Measurements from ENCODE around the gene SIRPG.

DNA sequence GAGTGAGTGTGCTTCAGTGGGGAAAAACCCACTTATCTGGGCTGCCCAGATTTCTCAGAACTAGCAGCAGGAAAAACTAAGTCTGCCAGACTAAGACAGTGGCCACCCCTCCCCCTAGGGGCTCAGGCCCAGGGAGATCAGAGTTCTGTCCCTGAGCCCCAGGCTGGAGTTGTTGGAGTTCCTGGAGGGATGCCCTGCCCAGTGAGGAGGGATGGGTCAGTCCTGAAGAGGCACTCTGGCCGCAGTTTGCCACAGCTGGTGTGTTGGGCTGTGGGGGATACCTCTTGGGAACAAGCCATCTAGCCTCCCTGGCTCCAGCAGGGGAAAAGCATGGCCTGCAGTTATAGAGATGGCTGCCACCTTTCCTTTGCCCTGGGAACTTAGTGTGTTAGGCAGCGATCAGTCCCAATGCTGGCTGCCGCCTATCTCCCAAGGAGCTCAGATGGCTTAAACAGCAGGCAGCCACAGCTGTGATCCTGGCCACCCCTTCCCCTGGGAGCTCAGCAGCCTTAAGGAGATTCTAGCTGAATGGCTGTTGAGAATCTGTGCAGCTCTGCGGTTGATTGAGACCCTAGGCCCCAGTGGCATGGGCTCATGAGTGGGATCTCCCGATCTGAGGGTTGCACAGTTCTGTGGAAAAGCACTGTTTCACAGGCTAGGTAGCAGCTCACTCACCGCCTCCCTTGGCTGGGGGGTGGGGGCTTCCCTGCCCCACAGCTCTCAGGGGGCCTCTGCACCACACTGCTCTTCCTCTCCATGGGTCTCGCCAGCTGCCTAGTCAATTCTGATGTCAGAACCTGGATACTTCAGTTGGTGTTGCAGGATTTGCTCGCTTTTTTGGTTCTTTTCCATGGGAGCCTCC is 13.2 kb downstream of the SIRPG start:
- TF ChIP-seq ZNF670 (CRISPR knock-in tag; IDR thresholded peaks at IDR 0.05; ENCODE audit: borderline replicate concordance) (no peak), ERF (CRISPR knock-in tag; IDR thresholded peaks at IDR 0.05) (no peak), CEBPB (IDR thresholded peaks at IDR 0.05; ENCODE audit: borderline replicate concordance, low read depth, low read length) (no peak)
- TF ChIP-seq, protein P1, sequence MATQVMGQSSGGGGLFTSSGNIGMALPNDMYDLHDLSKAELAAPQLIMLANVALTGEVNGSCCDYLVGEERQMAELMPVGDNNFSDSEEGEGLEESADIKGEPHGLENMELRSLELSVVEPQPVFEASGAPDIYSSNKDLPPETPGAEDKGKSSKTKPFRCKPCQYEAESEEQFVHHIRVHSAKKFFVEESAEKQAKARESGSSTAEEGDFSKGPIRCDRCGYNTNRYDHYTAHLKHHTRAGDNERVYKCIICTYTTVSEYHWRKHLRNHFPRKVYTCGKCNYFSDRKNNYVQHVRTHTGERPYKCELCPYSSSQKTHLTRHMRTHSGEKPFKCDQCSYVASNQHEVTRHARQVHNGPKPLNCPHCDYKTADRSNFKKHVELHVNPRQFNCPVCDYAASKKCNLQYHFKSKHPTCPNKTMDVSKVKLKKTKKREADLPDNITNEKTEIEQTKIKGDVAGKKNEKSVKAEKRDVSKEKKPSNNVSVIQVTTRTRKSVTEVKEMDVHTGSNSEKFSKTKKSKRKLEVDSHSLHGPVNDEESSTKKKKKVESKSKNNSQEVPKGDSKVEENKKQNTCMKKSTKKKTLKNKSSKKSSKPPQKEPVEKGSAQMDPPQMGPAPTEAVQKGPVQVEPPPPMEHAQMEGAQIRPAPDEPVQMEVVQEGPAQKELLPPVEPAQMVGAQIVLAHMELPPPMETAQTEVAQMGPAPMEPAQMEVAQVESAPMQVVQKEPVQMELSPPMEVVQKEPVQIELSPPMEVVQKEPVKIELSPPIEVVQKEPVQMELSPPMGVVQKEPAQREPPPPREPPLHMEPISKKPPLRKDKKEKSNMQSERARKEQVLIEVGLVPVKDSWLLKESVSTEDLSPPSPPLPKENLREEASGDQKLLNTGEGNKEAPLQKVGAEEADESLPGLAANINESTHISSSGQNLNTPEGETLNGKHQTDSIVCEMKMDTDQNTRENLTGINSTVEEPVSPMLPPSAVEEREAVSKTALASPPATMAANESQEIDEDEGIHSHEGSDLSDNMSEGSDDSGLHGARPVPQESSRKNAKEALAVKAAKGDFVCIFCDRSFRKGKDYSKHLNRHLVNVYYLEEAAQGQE (IDR thresholded peaks at IDR 0.05; ENCODE audit: borderline replicate concordance in 1 of 2, low read depth in 1 of 2, low read length in 2 of 2): no peak
